ENCODE data around the gene SYNC.

The SYNC gene

GRCh38 chr1:32702599-32703478, at the start of gene SYNC:
Gene SYNC, minus strand, starts transcription at chr1:32702770. Its CDS starts 110 bp downstream, at chr1:32702660.
- no peak for DNase-seq

GRCh38 chr1:32749771-32750170, 47.2 kb upstream of the SYNC start:
- DNase-seq, result no peak

- no peak for DNase-seq
These were observed 46.8 kb upstream of the SYNC start for GRCh38 chr1:32749332-32749731.

- no peak for DNase-seq
These were observed 46.4 kb upstream of the SYNC start for GRCh38 chr1:32748926-32749325.

GRCh38 chr1:32748348-32748747, 45.8 kb upstream of the SYNC start:
- no peak for DNase-seq

GRCh38 chr1:32746130-32746529, 43.6 kb upstream of the SYNC start:
- DNase-seq, result no peak

GRCh38 chr1:32744071-32744425, 41.5 kb upstream of the SYNC start:
- DNase-seq, result no peak

GRCh38 chr1:32743380-32744070, 41.0 kb upstream of the SYNC start:
- no peak for DNase-seq

- no peak for DNase-seq
These were observed 40.4 kb upstream of the SYNC start for GRCh38 chr1:32742956-32743355.

GRCh38 chr1:32742199-32742947, 39.8 kb upstream of the SYNC start:
- no peak for DNase-seq

GRCh38 chr1:32741413-32742198, 39.0 kb upstream of the SYNC start:
- DNase-seq, result no peak

GRCh38 chr1:32741059-32741412, 38.5 kb upstream of the SYNC start:
- no peak for DNase-seq

GRCh38 chr1:32736812-32737791, 34.5 kb upstream of the SYNC start:
- no peak for DNase-seq

GRCh38 chr1:32733582-32734321, 31.2 kb upstream of the SYNC start:
- no peak for DNase-seq

GRCh38 chr1:32729254-32730046, 26.9 kb upstream of the SYNC start:
- no peak for DNase-seq

GRCh38 chr1:32728413-32729077, 26.0 kb upstream of the SYNC start:
- DNase-seq, result no peak

GRCh38 chr1:32727876-32728275, 25.3 kb upstream of the SYNC start:
- DNase-seq, result no peak

GRCh38 chr1:32725615-32725982, 23.0 kb upstream of the SYNC start:
- DNase-seq, result no peak

All from NCI-H1930 (cell line).